GM18508 (cell line): ENCODE measurements around the gene EEF1AKMT3.
A peak's percentile ranks its signal among the peaks of the same experiment; 100 is the strongest.

ENCODE experiments used
- ATAC-seq: cut with Tn5 transposase; IDR thresholded peaks from one replicate; pipeline ENCODE4 v1.9.1; 2021; ENCODE audit warnings: moderate number of reproducible peaks; ENCODE audit not compliant: insufficient read depth, unreplicated experiment

EEF1AKMT3 gene

GRCh38 chr12:57780284-57780897 is 8.0 kb downstream of the EEF1AKMT3 start:
- ATAC-seq = no peak

- no peak for ATAC-seq
Measured at GRCh38 chr12:57781244-57781643, 8.8 kb downstream of the EEF1AKMT3 start.

GRCh38 chr12:57781801-57782200 is 9.4 kb downstream of the EEF1AKMT3 start:
- ATAC-seq = no peak

- ATAC-seq = no peak
Measured at GRCh38 chr12:57782243-57782607, 9.8 kb downstream of the EEF1AKMT3 start.

- peak; percentile 58 for ATAC-seq
Measured at GRCh38 chr12:57782608-57783465, 10.4 kb downstream of the EEF1AKMT3 start, which contains the start of gene TSFM. Gene TSFM, plus strand, starts transcription at chr12:57782787. Its CDS starts 15 bp downstream, at chr12:57782802.

GRCh38 chr12:57783466-57783801 is 11.0 kb downstream of the EEF1AKMT3 start:
- ATAC-seq = no peak

GRCh38 chr12:57783861-57784260 is 11.4 kb downstream of the EEF1AKMT3 start:
- ATAC-seq = no peak

- ATAC-seq = no peak
Measured at GRCh38 chr12:57793920-57794319, 21.5 kb downstream of the EEF1AKMT3 start.

- no peak for ATAC-seq
Measured at GRCh38 chr12:57795354-57795753, 22.9 kb downstream of the EEF1AKMT3 start.

GRCh38 chr12:57796996-57797395 is 24.6 kb downstream of the EEF1AKMT3 start:
- no peak for ATAC-seq

- no peak for ATAC-seq
Measured at GRCh38 chr12:57797933-57798332, 25.5 kb downstream of the EEF1AKMT3 start.

- ATAC-seq = no peak
Measured at GRCh38 chr12:57800965-57801364, 28.6 kb downstream of the EEF1AKMT3 start.

- no peak for ATAC-seq
Measured at GRCh38 chr12:57802607-57803006, 30.2 kb downstream of the EEF1AKMT3 start.

GRCh38 chr12:57803319-57803893 is 31.0 kb downstream of the EEF1AKMT3 start:
- no peak for ATAC-seq

GRCh38 chr12:57806677-57807076 is 34.3 kb downstream of the EEF1AKMT3 start:
- ATAC-seq = no peak

GRCh38 chr12:57807285-57807684 is 34.9 kb downstream of the EEF1AKMT3 start:
- no peak for ATAC-seq

GRCh38 chr12:57808351-57808750 is 35.9 kb downstream of the EEF1AKMT3 start:
- ATAC-seq = no peak

GRCh38 chr12:57809425-57809824 is 37.0 kb downstream of the EEF1AKMT3 start:
- ATAC-seq = no peak

GRCh38 chr12:57810450-57810849 is 38.0 kb downstream of the EEF1AKMT3 start:
- ATAC-seq = no peak

GRCh38 chr12:57811028-57811755 is 38.8 kb downstream of the EEF1AKMT3 start:
- no peak for ATAC-seq
